Naive thymus-derived CD4-positive, alpha-beta T cell (primary cell): ENCODE results near the gene SYCP2. TPM values are rescaled to one million over a fixed set of nuclear protein-coding genes. Genes with fewer than 3 reads are reported as not detected.

Experiments
- ATAC-seq: fragments of 150-1000 bp; cut with Tn5 transposase; 2 replicates; pipeline ENCODE4 v1.10.0; 2021; ENCODE audit warnings: mild to moderate bottlenecking, moderate library complexity
- CTCF ChIA-PET: fragments of 350-600 bp; sonication (Branson Sonifier 250); formaldehyde crosslinking; loops from one replicate; lab custom pipeline; 2021; ENCODE audit warnings: antibody characterized with exemption; lab: Charles Lee
- POLR2A ChIA-PET: fragments of 350-600 bp; sonication (Branson Sonifier 250); formaldehyde crosslinking; loops from one replicate; lab custom pipeline; 2021; ENCODE audit warnings: antibody characterized with exemption, inconsistent platforms; lab: Charles Lee
- DNase-seq, 9 donors: peaks; one replicate each; pipeline versions ENCODE4 v3.0.0 to v3.0.0-alpha.2; 2020 to 2022; ENCODE audit warnings: mixed read lengths in 1 of 9
- H3K27ac ChIP-seq: one replicate; pipeline ENCODE4 v1.7.0; 2013; ENCODE audit warnings: mild to moderate bottlenecking, low read depth, low read length, moderate library complexity
- H3K27me3 ChIP-seq, 2 donors: one replicate each; pipeline ENCODE4 v1.7.0; 2013; ENCODE audit warnings: low read length in 2 of 2, mild to moderate bottlenecking in 2 of 2, moderate library complexity in 2 of 2; ENCODE audit not compliant: control insufficient read depth in 2 of 2, insufficient read depth in 2 of 2
- H3K36me3 ChIP-seq, 3 experiments: 1 replicate in 2 of 3; 2 replicates in 1 of 3; pipeline ENCODE4 v1.7.0; 2013; ENCODE audit warnings: low read length in 3 of 3, mild to moderate bottlenecking in 3 of 3, moderate library complexity in 1 of 3; ENCODE audit not compliant: insufficient read depth in 3 of 3, control insufficient read depth in 2 of 3
- H3K4me1 ChIP-seq, 2 donors: one replicate each; pipeline ENCODE4 v1.7.0; 2013; ENCODE audit warnings: low read length in 2 of 2, mild to moderate bottlenecking in 2 of 2, moderate library complexity in 1 of 2; ENCODE audit not compliant: control insufficient read depth in 2 of 2, insufficient read depth in 2 of 2
- H3K4me3 ChIP-seq: 2 replicates; pipeline ENCODE4 v1.7.0; 2013; ENCODE audit warnings: mild to moderate bottlenecking, low read length
- H3K9me3 ChIP-seq, 3 experiments: 1 replicate in 2 of 3; 2 replicates in 1 of 3; pipeline ENCODE4 v1.7.0; 2013; ENCODE audit warnings: low read length in 3 of 3; ENCODE audit not compliant: control insufficient read depth in 2 of 3
- H3K27ac Mint-ChIP-seq, 9 donors: one replicate each; pipeline ENCODE4 v1.8.0; 2020 to 2022; ENCODE audit warnings: mixed read lengths in 9 of 9, mild to moderate bottlenecking in 8 of 9, moderate library complexity in 5 of 9, inconsistent platforms in 2 of 9
- H3K27me3 Mint-ChIP-seq, 5 donors: one replicate each; pipeline ENCODE4 v1.8.0; 2021 to 2022; ENCODE audit warnings: mixed read lengths in 5 of 5, mild to moderate bottlenecking in 1 of 5
- H3K36me3 Mint-ChIP-seq, 5 donors: one replicate each; pipeline ENCODE4 v1.8.0; 2020 to 2022; ENCODE audit warnings: mixed read lengths in 5 of 5, mild to moderate bottlenecking in 3 of 5, inconsistent platforms in 1 of 5
- H3K4me1 Mint-ChIP-seq, 7 donors: one replicate each; pipeline ENCODE4 v1.8.0; 2020 to 2022; ENCODE audit warnings: mixed read lengths in 7 of 7, mild to moderate bottlenecking in 3 of 7, inconsistent platforms in 1 of 7
- H3K4me3 Mint-ChIP-seq, 10 donors: one replicate each; pipeline ENCODE4 v1.8.0; 2020 to 2022; ENCODE audit warnings: mild to moderate bottlenecking in 10 of 10, mixed read lengths in 10 of 10, moderate library complexity in 6 of 10, inconsistent platforms in 2 of 10
- H3K9me3 Mint-ChIP-seq, 11 donors: one replicate each; pipeline ENCODE4 v1.8.0; 2020 to 2022; ENCODE audit warnings: mixed read lengths in 11 of 11, mild to moderate bottlenecking in 4 of 11, inconsistent platforms in 1 of 11, moderate library complexity in 1 of 11
- intact Hi-C, 2 donors: fragments of 100-400 bp; cut with micrococcal nuclease; formaldehyde crosslinking; loops; one replicate each; pipeline ENCODE4 v1.15.1; 2023
- polyA plus RNA-seq, 2 donors: library from polyadenylated mRNA; unstranded; fragments of 300-500 nt; fragmentation: Illumina TruSeq; gene quantifications; one replicate each; pipeline ENCODE4 v1.2.3, GENCODE V29; 2021
- total RNA-seq, 6 experiments: library from RNA in 5 of 6; stranded (reverse) in 5 of 6; gene quantifications; 1 replicate in 5 of 6; 2 replicates in 1 of 6; pipeline ENCODE4 v1.2.3 and lab custom pipeline; 2021 to 2026

The SYCP2 gene
- total and polyA plus RNA-seq, 7 experiments from 2014 or later: 0.47 to 7.8 (median 3.2) TPM

GRCh38 chr20:59814840-59815340, 118.5 kb downstream of the SYCP2 start:
- Histone ChIP-seq H3K27ac (no peak overlapping the region), H3K4me3 (no peak overlapping the region), H3K27me3 (no peaks in the 10 kb centered on the region), H3K9me3 (no peaks in the 10 kb centered on the region), H3K4me1 (no peaks in the 10 kb centered on the region), H3K36me3 (no peaks in the 10 kb centered on the region)
- ChIA-PET POLR2A (no interaction called here), CTCF (no interaction called here)
- Mint-ChIP-seq H3K9me3 (peaks cover 0 to 4% (median 0%) of the 10 kb centered on the region in 11 donors), H3K27me3 (peaks cover 0 to 6% (median 1%) of the 10 kb centered on the region in 5 donors), H3K4me3 (no peak overlapping the region), H3K4me1 (no peaks in the 10 kb centered on the region), H3K27ac (no peak overlapping the region), H3K36me3 (no peaks in the 10 kb centered on the region)
- no peak for ATAC-seq
- intact Hi-C loops: no loop called here
- DNase-seq: no peak

GRCh38 chr20:59813948-59814839, 119.2 kb downstream of the SYCP2 start:
- ChIA-PET CTCF (no interaction called here), POLR2A (no interaction called here)
- no peak for ATAC-seq

More at GRCh38 chr20:59813948-59814839, 119.2 kb downstream of the SYCP2 start:
- no peaks in the 10 kb centered on the region for H3K9me3 ChIP-seq
- no peaks in the 10 kb centered on the region for H3K36me3 Mint-ChIP-seq
- H3K4me1 ChIP-seq: no peaks in the 10 kb centered on the region
- H3K4me1 Mint-ChIP-seq: no peaks in the 10 kb centered on the region
- H3K27me3 Mint-ChIP-seq: peaks cover 0 to 4% (median 0%) of the 10 kb centered on the region in 5 donors
- no peak overlapping the region for H3K4me3 ChIP-seq
- DNase-seq: no peak
- no peak overlapping the region for H3K27ac Mint-ChIP-seq
- H3K4me3 Mint-ChIP-seq: no peak overlapping the region
- no peaks in the 10 kb centered on the region for H3K27me3 ChIP-seq
- no peak overlapping the region for H3K27ac ChIP-seq
- H3K9me3 Mint-ChIP-seq: peaks cover 0 to 4% (median 0%) of the 10 kb centered on the region in 11 donors
- no peaks in the 10 kb centered on the region for H3K36me3 ChIP-seq
- intact Hi-C loops: no loop called here

Other genes with a start within 250 kb of the SYCP2 start
- gene PPP1R3D, start 6.7 kb upstream of the SYCP2 start, total RNA-seq: 10 to 100 TPM in 2 of 5 experiments, 1 to 10 TPM in 3; 4.1 to 11.8 (median 7.5) TPM
- 1 to 10 TPM; 1.6 to 1.7 TPM for gene PPP1R3D, start 6.7 kb upstream of the SYCP2 start, polyA plus RNA-seq
- gene FAM217B, start 6.8 kb upstream of the SYCP2 start, total RNA-seq: 10 to 100 TPM; 19.3 to 47.4 (median 32.6) TPM
- gene FAM217B, start 6.8 kb upstream of the SYCP2 start, polyA plus RNA-seq: 10 to 100 TPM; 20.4 to 28.0 TPM
- 1 to 10 TPM in 4 of 5 experiments, under 1 TPM in 1; 0.58 to 6.6 (median 3.2) TPM for gene CDH26, start 24.8 kb upstream of the SYCP2 start, total RNA-seq
- under 1 TPM in 1 of 2 donors, not detected in 1; 0.09 TPM for gene CDH26, start 24.8 kb upstream of the SYCP2 start, polyA plus RNA-seq